Activated CD8-positive, alpha-beta memory T cell treated with anti-CD3 and anti-CD28 coated beads for 1 hour (primary cell): ENCODE results near the gene KLHDC7B.

Source experiments
- DNase-seq, 2 donors: peaks; one replicate each; pipeline ENCODE4 v3.0.0-alpha.2; 2020; ENCODE audit warnings: low read depth in 1 of 2; ENCODE audit errors: extremely low read depth in 1 of 2

KLHDC7B gene

GRCh38 chr22:50547263-50547985 is 1.7 kb downstream of the KLHDC7B start:
- DNase-seq, result no peak

GRCh38 chr22:50548040-50548920 is 2.6 kb downstream of the KLHDC7B start:
- DNase-seq, result peak in 1 of 2 donors; percentile 45

- DNase-seq, result no peak
Measured at GRCh38 chr22:50548921-50549790, 3.5 kb downstream of the KLHDC7B start.

- DNase-seq, result no peak
Measured at GRCh38 chr22:50550395-50550794, 4.7 kb downstream of the KLHDC7B start.

GRCh38 chr22:50551160-50551752 is 5.6 kb downstream of the KLHDC7B start:
- no peak for DNase-seq

GRCh38 chr22:50553310-50553709 is 7.6 kb downstream of the KLHDC7B start:
- no peak for DNase-seq

- DNase-seq, result no peak
Measured at GRCh38 chr22:50556703-50557102, 11.0 kb downstream of the KLHDC7B start.

GRCh38 chr22:50560034-50560433 is 14.3 kb downstream of the KLHDC7B start:
- no peak for DNase-seq

GRCh38 chr22:50561401-50562358 is 16.0 kb downstream of the KLHDC7B start:
- DNase-seq, result no peak

GRCh38 chr22:50562523-50563412 is 17.1 kb downstream of the KLHDC7B start, which contains the start of gene SYCE3:
Gene SYCE3, minus strand, starts transcription at chr22:50562919. Its CDS starts 6,514 bp downstream, at chr22:50556405.
- DNase-seq, result peak; percentile 90 to 97

GRCh38 chr22:50563413-50564160 is 17.9 kb downstream of the KLHDC7B start:
- no peak for DNase-seq

GRCh38 chr22:50564289-50564688 is 18.6 kb downstream of the KLHDC7B start:
- DNase-seq, result no peak

GRCh38 chr22:50567721-50568252 is 22.1 kb downstream of the KLHDC7B start:
- no peak for DNase-seq

- DNase-seq, result no peak
Measured at GRCh38 chr22:50568626-50569025, 22.9 kb downstream of the KLHDC7B start.

- DNase-seq, result no peak
Measured at GRCh38 chr22:50569041-50569459, 23.4 kb downstream of the KLHDC7B start.

- DNase-seq, result no peak
Measured at GRCh38 chr22:50569896-50570535, 24.3 kb downstream of the KLHDC7B start.

GRCh38 chr22:50570861-50571260 is 25.2 kb downstream of the KLHDC7B start:
- no peak for DNase-seq
